Activated T-helper 2 cell treated with anti-CD3 and anti-CD28 coated beads, Interferon-gamma antibody, Interleukin-2, Interleukin-4, amounts not matched to agents 10 μg/mL and 5 μg/mL and 100 μg/mL, durations not matched to agents 14 hours and 24 hours and 36 hours (primary cell): ENCODE measurements around the gene NOP10. TPM values are rescaled to one million over a fixed set of nuclear protein-coding genes. Genes with fewer than 3 reads are reported as not detected.
A peak's percentile ranks its signal among the peaks of the same experiment; 100 is the strongest.

Experiments
- DNase-seq: peaks from one replicate; pipeline ENCODE4 v3.0.0; 2021; ENCODE audit warnings: low spot score
- H3K27ac Mint-ChIP-seq: one replicate; pipeline ENCODE4 v1.8.0; 2021; ENCODE audit warnings: mixed read lengths
- H3K27me3 Mint-ChIP-seq: one replicate; pipeline ENCODE4 v1.8.0; 2021; ENCODE audit warnings: low read depth, mixed read lengths
- H3K36me3 Mint-ChIP-seq: one replicate; pipeline ENCODE4 v1.8.0; 2021; ENCODE audit warnings: low read depth, mixed read lengths
- H3K4me1 Mint-ChIP-seq: one replicate; pipeline ENCODE4 v1.8.0; 2021; ENCODE audit warnings: low read depth, mixed read lengths
- H3K4me3 Mint-ChIP-seq: one replicate; pipeline ENCODE4 v1.8.0; 2021; ENCODE audit warnings: low read depth, mild to moderate bottlenecking, moderate library complexity, mixed read lengths
- H3K9me3 Mint-ChIP-seq: one replicate; pipeline ENCODE4 v1.8.0; 2021; ENCODE audit warnings: mixed read lengths
- intact Hi-C: fragments of 100-400 bp; cut with micrococcal nuclease; formaldehyde crosslinking; loops from one replicate; pipeline ENCODE4 v1.15.1; 2023
- total RNA-seq: library from RNA; stranded (reverse); gene quantifications from 2 replicates; pipeline ENCODE4 v1.2.3, GENCODE V29; 2022

NOP10 gene
- total RNA-seq, 1 donor from 2014 or later = 227 TPM

DNA sequence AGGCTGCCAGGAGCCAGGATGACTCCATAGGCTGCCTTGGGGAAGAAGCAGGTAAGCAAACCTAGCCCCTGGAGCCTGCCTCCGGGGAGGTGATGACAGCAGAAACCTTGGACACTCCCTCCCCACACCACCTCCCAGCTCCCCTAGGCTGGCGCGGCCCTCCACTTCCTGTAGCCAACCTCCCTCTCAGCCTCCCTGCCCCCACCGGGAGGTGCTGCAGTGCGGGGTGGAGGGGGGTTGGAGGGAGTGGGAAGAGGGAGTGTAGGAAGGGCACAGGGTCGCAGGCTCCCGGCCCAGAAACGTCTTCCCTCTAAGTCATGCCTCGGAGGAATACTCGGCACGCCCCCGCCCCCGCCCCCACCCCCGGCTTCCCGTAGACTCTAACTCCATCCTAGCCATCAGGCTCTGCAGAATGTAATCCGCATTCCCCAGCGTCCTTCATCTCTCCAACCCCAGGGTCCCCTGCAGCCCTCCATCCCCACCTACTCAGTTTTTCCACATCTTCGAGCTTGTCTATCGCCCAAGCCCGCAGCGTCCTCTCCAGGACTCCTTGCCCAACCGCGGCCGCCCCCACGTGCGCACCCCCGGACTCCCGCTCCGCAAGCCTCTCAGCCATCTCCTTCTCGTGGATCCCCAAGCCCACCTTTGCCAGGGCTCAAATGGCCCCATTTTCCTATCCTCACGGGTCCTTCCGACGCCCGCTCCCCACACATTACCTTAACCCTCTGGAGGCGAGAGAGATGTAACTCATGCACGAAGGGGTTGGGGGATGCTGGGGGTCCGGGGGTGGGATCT is 23.5 kb upstream of the NOP10 start:
- peak; percentile 48 for DNase-seq
- H3K27ac Mint-ChIP-seq = peak overlapping the region; percentile 90
- intact Hi-C loops = loop anchor here (1.0 to 5.0 kb wide), 6 partner anchors 23 to 266 kb away; partner anchors contain the start of genes EMC7, GOLGA8A, NOP10 and NUTM1
- H3K27me3 Mint-ChIP-seq = no peaks in the 10 kb centered on the region
- peak overlapping the region; percentile 98 for H3K4me3 Mint-ChIP-seq
- peaks cover 26% of the 10 kb centered on the region for H3K4me1 Mint-ChIP-seq
- H3K36me3 Mint-ChIP-seq = peaks cover 23% of the 10 kb centered on the region
- no peaks in the 10 kb centered on the region for H3K9me3 Mint-ChIP-seq

DNA sequence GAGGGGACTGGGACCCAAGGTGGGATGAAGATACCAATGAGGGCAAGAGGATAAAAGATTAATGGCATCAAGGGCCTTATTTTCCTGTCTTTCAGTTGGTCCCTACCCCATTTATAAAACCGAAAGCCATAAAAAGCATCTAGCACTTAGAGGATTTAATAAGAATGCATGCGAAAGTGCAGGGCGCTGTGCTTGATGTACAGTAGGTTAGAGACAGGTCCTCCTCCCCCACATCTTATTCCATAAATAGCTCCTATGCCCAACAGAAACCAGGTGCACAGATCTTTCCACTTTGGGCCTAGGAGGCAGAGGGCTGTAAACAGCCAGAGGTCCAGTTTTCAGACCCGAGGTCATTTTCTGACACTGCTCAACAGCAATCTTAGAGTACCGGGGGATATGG is 22.9 kb upstream of the NOP10 start:
- intact Hi-C loops = loop anchor here (2.0 to 5.0 kb wide), 3 partner anchors 34 to 265 kb away; partner anchors contain the start of genes EMC7 and GOLGA8A
- H3K27me3 Mint-ChIP-seq = no peaks in the 10 kb centered on the region
- peaks cover 28% of the 10 kb centered on the region for H3K36me3 Mint-ChIP-seq
- DNase-seq = no peak
- H3K4me1 Mint-ChIP-seq = peaks cover 26% of the 10 kb centered on the region
- no peaks in the 10 kb centered on the region for H3K9me3 Mint-ChIP-seq
- H3K4me3 Mint-ChIP-seq = peak overlapping the region; percentile 98
- peak overlapping the region; percentile 7 for H3K27ac Mint-ChIP-seq

DNA sequence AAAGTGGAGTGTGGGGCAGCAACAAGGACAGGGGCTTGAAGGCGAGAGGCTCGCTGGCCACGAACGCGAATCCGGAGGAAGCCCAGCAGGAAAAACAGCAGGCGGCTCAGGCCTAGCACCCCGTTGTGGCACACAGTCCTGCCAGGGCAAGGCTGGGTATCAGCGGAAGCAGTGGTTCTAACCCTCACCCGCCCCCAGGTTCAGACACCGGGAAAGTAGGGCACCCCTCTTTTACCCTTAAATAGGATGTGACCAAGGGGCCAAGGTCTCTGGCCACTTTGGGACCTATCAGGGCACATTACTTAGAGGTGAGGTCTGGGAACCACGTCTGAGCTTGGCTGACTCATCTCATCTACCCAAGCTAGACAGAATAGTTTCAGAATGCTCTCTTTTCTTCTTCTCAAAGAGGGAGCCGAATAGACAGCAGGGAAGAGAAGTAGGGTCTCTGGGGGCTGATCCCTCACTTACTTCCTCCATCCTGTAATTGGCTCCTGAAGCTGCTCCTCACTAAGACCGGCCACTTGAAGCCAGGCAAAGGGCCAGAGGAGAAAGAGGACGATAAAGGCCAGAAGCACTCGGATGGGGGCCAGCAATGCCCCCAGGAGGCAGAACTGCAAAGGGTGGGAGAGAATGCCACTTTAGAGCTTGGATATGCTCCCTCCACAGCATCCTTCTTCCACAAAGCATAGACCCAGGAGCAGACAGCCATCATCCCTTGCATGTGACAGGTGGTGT is 22.3 kb upstream of the NOP10 start:
- Mint-ChIP-seq H3K4me1 (peaks cover 26% of the 10 kb centered on the region), H3K27me3 (no peaks in the 10 kb centered on the region), H3K9me3 (no peaks in the 10 kb centered on the region), H3K4me3 (peak overlapping the region; percentile 98), H3K27ac (peak overlapping the region; percentile 7), H3K36me3 (peaks cover 33% of the 10 kb centered on the region)
- DNase-seq = no peak
- intact Hi-C loops = loop anchor here (5.0 kb wide), 1 partner anchor 33 kb away; no protein-coding TSS in a partner anchor

DNA sequence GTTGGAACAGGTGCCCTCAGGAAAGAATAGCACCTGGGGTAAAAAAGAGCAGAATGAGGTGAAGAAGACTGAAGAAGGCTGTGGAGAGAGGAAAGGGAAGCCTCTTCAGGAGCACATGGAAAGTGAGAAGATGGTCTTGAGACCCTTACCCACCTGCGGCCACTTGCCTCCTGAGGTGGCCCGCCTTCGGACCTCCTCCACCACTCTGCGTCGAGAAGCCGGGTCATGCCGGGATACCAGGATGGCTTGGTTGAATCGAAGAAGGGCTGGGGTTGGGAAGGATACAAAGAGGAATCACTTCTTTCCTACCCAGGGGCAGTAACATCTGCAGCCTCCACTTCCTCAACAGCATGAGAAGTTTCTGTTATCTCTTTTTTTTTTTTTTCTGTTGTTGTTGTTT is 21.1 kb upstream of the NOP10 start:
- H3K9me3 Mint-ChIP-seq = no peaks in the 10 kb centered on the region
- peaks cover 42% of the 10 kb centered on the region for H3K36me3 Mint-ChIP-seq
- no peaks in the 10 kb centered on the region for H3K27me3 Mint-ChIP-seq
- H3K4me1 Mint-ChIP-seq = peaks cover 19% of the 10 kb centered on the region
- no peak for DNase-seq
- intact Hi-C loops = no loop called here
- H3K4me3 Mint-ChIP-seq = no peak overlapping the region
- no peak overlapping the region for H3K27ac Mint-ChIP-seq

DNA sequence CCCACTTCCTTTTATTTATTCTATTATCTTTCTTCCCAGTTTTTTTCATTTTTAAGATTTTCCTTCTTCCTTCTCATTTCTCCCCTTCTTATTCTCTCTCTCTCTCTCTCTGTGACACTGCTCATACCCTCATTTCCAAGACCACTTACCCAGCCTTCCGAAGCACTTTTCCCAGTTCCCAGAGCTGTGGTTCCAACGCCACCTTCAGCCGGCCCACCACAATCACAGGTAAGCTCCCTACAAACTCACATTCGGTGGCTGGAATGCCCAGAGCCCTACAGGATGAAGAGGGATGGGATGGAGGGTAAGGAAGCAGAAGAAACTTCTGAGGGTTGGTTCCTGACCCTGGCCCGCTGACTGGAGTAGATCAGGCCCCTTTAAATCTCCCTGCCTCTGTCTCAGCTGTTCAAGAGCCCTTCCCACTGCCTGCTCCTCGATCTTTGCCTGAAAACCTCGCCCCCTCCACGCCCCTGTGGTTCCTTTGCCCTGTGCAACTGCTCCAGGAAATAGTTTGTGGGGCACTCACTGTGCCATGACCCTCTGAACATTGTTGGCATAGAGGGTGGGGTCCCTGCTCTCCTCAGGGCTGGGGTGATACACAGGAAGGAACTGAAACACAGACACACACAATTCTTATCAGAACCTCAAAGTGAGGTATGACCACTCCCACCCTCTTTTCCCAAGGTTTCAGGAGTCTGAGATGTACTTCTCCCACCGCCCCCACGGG is 19.3 kb upstream of the NOP10 start:
- peaks cover 11% of the 10 kb centered on the region for H3K4me1 Mint-ChIP-seq
- DNase-seq = no peak
- H3K27ac Mint-ChIP-seq = no peak overlapping the region
- H3K4me3 Mint-ChIP-seq = no peak overlapping the region
- no peaks in the 10 kb centered on the region for H3K27me3 Mint-ChIP-seq
- intact Hi-C loops = no loop called here
- peaks cover 49% of the 10 kb centered on the region for H3K36me3 Mint-ChIP-seq
- H3K9me3 Mint-ChIP-seq = no peaks in the 10 kb centered on the region

DNA sequence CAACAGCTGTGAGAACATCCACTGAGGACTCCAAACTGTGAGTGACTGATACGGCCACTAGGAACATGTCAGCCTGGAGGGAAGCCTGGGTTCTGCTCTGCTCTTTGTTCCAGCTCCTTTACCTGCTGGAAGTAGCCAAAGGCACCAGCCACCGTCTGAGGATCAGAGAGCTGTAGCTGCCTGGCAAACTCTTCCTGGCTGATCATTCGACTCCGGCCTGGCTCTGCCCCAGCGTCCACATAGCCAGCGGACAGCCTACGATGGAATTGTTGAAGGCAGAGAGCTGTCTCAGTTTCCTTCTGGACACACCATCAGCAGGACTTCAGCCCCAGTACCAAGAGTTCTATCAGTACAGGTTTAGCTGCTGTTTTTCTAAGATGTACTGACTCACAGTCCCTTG is 18.3 kb upstream of the NOP10 start:
- no peak for DNase-seq
- Mint-ChIP-seq H3K9me3 (no peaks in the 10 kb centered on the region), H3K36me3 (peaks cover 49% of the 10 kb centered on the region), H3K27ac (no peak overlapping the region), H3K4me1 (peaks cover 11% of the 10 kb centered on the region), H3K27me3 (no peaks in the 10 kb centered on the region), H3K4me3 (no peak overlapping the region)
- intact Hi-C loops = no loop called here

DNA sequence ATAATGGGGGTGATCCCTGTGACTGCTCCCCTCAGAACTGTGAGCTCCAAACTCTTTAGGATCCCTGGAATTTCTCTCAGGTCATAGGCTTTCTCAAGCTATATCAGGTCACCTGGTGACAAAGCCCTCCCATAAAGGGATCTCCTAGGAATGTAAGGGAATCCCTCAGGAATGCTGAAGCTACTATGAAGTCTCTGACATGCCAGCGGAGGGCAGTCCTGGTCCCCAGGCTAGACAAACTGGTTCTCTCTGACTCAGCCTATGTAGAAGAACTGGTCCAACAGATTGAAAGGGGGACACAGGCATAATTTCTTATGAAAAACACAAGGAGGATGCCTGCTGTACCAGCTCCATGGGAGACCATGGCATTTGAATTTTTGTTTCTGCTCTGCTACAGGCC is 17.4 kb upstream of the NOP10 start:
- H3K27ac Mint-ChIP-seq = no peak overlapping the region
- no peak overlapping the region for H3K4me3 Mint-ChIP-seq
- DNase-seq = no peak
- H3K27me3 Mint-ChIP-seq = no peaks in the 10 kb centered on the region
- H3K4me1 Mint-ChIP-seq = peaks cover 2% of the 10 kb centered on the region
- no peaks in the 10 kb centered on the region for H3K9me3 Mint-ChIP-seq
- peaks cover 51% of the 10 kb centered on the region for H3K36me3 Mint-ChIP-seq
- intact Hi-C loops = no loop called here

DNA sequence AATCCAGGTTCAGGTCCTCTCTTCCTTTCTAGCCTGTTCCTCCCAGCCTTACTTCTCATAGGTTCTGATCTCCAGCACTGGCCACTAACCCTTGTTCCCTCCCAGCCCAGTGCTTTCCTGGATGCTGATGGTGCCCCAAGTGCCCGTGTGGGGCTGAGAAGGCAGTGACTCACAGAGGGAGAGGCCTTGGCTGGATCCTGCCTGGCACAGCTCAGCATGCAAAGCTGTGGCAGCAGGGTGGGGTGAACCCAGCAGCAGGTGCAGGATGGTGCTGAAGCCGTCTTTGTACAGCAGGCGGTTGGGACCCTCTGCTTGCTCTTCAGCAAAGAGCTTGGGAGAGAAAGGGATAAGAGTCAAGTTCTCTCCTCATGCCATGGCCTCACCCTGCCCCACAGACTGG is 16.5 kb upstream of the NOP10 start:
- Mint-ChIP-seq H3K27ac (no peak overlapping the region), H3K36me3 (peaks cover 55% of the 10 kb centered on the region), H3K9me3 (no peaks in the 10 kb centered on the region), H3K4me3 (no peak overlapping the region), H3K4me1 (peaks cover 1% of the 10 kb centered on the region), H3K27me3 (no peaks in the 10 kb centered on the region)
- no peak for DNase-seq
- intact Hi-C loops = no loop called here

DNA sequence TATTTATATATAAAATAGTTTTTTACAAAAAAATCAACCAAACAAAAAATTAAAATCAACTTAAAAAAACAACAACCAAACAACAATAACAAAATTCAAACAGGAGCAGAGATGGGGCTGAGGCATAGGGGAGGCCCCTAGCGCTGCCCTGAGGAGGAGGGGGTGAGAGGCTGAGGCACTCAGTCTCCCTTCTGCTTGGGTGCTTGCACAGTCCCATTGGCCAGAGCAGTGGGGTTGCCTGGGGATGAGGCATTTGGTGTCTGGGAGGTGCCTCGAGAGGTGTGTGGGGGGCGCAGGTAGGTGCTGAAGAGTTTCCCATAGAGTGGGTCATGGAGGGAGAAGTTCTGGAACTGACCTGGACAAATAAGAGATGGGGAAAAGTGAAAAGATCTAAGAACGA is 16.0 kb upstream of the NOP10 start:
- peaks cover 57% of the 10 kb centered on the region for H3K36me3 Mint-ChIP-seq
- intact Hi-C loops = no loop called here

DNA sequence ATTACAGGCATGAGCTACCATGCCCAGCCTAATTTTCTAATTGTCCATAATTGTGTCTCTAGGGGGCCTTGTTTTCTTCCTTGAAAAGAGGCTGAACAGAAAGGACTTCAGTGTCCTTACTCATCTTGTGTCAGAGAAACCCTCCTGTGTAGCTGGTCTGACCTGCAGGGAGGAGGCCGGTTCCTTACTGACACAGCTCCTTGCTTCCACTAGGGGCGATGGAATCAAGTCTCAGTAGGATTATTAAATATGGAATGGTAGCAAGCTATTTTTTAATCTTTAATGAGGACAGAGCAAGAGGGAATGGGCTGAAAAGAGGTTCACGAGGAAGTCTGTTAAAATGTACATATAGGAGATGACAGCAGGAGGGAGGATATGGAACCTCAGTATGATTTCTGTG is 15.4 kb upstream of the NOP10 start:
- H3K27ac Mint-ChIP-seq = no peak overlapping the region
- intact Hi-C loops = no loop called here
- no peak for DNase-seq
- H3K27me3 Mint-ChIP-seq = no peaks in the 10 kb centered on the region
- H3K4me3 Mint-ChIP-seq = no peak overlapping the region
- H3K36me3 Mint-ChIP-seq = peaks cover 51% of the 10 kb centered on the region
- no peaks in the 10 kb centered on the region for H3K9me3 Mint-ChIP-seq
- H3K4me1 Mint-ChIP-seq = peaks cover 1% of the 10 kb centered on the region

More for the DNA sequence above, 16.0 kb upstream of the NOP10 start:
- DNase-seq = no peak
- Mint-ChIP-seq H3K27me3 (no peaks in the 10 kb centered on the region), H3K4me1 (peaks cover 1% of the 10 kb centered on the region), H3K4me3 (no peak overlapping the region), H3K27ac (no peak overlapping the region), H3K9me3 (no peaks in the 10 kb centered on the region)

DNA sequence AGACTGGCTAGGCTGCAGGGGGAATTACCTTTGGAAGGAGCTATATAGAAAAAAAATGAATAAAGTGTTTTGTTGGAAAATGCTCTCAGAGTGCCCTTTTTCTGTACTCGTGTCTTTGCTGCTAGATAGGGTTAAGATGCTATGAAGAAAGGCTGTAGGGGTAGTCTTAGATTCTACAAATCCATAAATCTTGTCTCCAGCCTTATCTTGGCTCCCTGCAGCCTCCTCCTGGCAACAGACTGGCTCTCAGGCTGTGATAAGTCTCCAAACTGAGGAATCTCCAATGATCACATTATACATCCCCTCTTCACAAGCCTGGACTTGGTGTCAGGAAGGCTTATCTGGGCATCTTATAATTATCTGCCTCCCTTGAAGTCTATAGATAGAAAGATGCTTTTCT is 14.7 kb upstream of the NOP10 start:
- no peak for DNase-seq
- H3K36me3 Mint-ChIP-seq = peaks cover 46% of the 10 kb centered on the region
- H3K27me3 Mint-ChIP-seq = no peaks in the 10 kb centered on the region
- no peak overlapping the region for H3K4me3 Mint-ChIP-seq
- peaks cover 1% of the 10 kb centered on the region for H3K4me1 Mint-ChIP-seq
- intact Hi-C loops = no loop called here
- no peak overlapping the region for H3K27ac Mint-ChIP-seq
- H3K9me3 Mint-ChIP-seq = no peaks in the 10 kb centered on the region

DNA sequence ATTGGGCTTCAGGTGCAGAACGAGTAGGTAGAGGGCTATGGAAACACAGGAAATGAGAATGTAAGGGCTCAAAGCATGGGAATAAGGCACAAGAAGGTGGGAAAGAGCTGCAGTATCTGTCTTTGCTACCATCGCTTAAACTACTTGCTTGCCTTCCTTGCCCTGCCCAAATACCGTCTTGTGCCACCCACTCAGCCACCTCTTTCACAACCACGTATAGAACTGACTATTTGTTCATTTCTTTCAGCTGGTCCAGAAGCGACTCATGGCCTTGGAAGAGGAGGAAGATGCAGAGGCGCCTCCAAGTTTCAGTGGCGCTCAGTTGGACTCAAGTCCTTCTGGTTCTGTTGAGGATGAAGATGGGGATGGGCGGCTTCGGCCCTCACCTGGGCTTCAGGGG is 12.3 kb upstream of the NOP10 start:
- Mint-ChIP-seq H3K27ac (no peak overlapping the region), H3K9me3 (no peaks in the 10 kb centered on the region), H3K4me3 (no peak overlapping the region), H3K4me1 (peaks cover 1% of the 10 kb centered on the region), H3K36me3 (peaks cover 24% of the 10 kb centered on the region), H3K27me3 (no peaks in the 10 kb centered on the region)
- intact Hi-C loops = no loop called here
- no peak for DNase-seq
